Lower leg skin (tissue), 3 donors: ENCODE results near the gene AGT.
"Not testable (repeated sequence)": the region's sequence is repeated elsewhere in the genome, so short reads cannot be mapped to it uniquely, and the experiment has no call there.

Experiments
- CTCF ChIP-seq, 3 donors: fragments of 450-650 bp; IDR thresholded peaks; one replicate each; pipeline ENCODE4 v1.5.1; 2016; ENCODE audit warnings: antibody characterized with exemption in 3 of 3, mild to moderate bottlenecking in 3 of 3, moderate library complexity in 2 of 3
- POLR2A ChIP-seq, 2 donors: fragments of 450-650 bp; IDR thresholded peaks; one replicate each; pipeline ENCODE4 v1.6.1; 2016 to 2017; ENCODE audit warnings: antibody characterized with exemption in 2 of 2, mild to moderate bottlenecking in 1 of 2, moderate library complexity in 1 of 2

GRCh38 chr1:230658103-230658502, 55.8 kb downstream of the AGT start:
- TF ChIP-seq CTCF, POLR2A (IDR thresholded peaks at IDR 0.05): not testable (repeated sequence)
